Mammary epithelial cell (primary cell): ENCODE data around the gene PGLYRP1.

Experiments used
- CTCF ChIP-seq, 2 donors: IDR thresholded peaks in 1 of 2; conservative IDR thresholded peaks in 1 of 2; 2 replicates each; pipeline ENCODE4 v1.5.1; 2011 to 2012; ENCODE audit warnings: inconsistent platforms in 2 of 2, low read length in 2 of 2, mild to moderate bottlenecking in 2 of 2, control low read depth in 1 of 2, low read depth in 1 of 2; ENCODE audit not compliant: insufficient read depth in 1 of 2; ENCODE audit errors: extremely low read depth in 1 of 2
- EZH2 ChIP-seq: IDR thresholded peaks from 2 replicates; pipeline ENCODE4 v1.6.1; 2012; ENCODE audit warnings: low read length, inconsistent platforms, borderline replicate concordance

GRCh38 chr19:46017095-46017429 is 5.8 kb downstream of the PGLYRP1 start:
- no peak for TF ChIP-seq CTCF (conservative IDR thresholded peaks at IDR 0.05 in 1 of 2, IDR thresholded peaks at IDR 0.05 in 1 of 2; ENCODE audit: extremely low read depth in 1 of 2, insufficient read depth in 1 of 2, low read depth in 1 of 2, low read length in 2 of 2)
- no peak for TF ChIP-seq EZH2
